Astrocyte of the cerebellum (primary cell): ENCODE results near the gene ACP3.
"Not testable (repeated sequence)": the region's sequence is repeated elsewhere in the genome, so short reads cannot be mapped to it uniquely, and the experiment has no call there.

Experiments used
- DNase-seq: peaks from one replicate; pipeline ENCODE4 v3.0.0-alpha.2; 2011; ENCODE audit warnings: low read depth
- H3K4me3 ChIP-seq: 2 replicates; pipeline ENCODE4 v1.5.1; 2011; ENCODE audit warnings: mild to moderate bottlenecking, low read depth, low read length, moderate library complexity
- CTCF ChIP-seq: IDR thresholded peaks from 2 replicates; pipeline ENCODE4 v1.5.1; 2012; ENCODE audit warnings: low read length, low read depth, moderate library complexity, mild to moderate bottlenecking; ENCODE audit errors: missing control alignments
- in situ Hi-C: cut with HindIII; loops from 2 replicates; pipeline ENCODE4 v1.10.0; 2017; ENCODE audit warnings: low sequenced_read_pairs

Gene ACP3

DNA sequence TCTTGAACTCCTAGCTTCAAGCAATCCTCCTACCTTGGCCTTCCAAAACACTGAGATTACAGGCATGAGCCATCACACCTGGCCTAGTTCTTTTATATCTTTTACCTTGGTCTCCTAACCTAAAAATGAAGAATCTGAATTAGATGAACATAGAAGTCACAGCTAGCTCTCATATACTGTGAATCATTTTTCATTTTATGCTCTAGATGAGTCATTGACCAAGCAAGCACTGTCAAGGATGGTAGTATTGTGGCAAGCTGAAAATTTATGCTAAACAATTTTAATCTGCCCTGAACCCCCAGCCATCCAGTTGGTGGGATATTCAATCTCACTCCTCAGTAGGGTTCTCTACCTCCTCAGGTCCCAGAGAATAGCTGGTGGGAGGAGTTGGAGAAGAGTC is 51.8 kb downstream of the ACP3 start:
- DNase-seq = no peak
- no peak for TF ChIP-seq CTCF
- in situ Hi-C loops = no loop called here
- H3K4me3 ChIP-seq = no peak overlapping the region

DNA sequence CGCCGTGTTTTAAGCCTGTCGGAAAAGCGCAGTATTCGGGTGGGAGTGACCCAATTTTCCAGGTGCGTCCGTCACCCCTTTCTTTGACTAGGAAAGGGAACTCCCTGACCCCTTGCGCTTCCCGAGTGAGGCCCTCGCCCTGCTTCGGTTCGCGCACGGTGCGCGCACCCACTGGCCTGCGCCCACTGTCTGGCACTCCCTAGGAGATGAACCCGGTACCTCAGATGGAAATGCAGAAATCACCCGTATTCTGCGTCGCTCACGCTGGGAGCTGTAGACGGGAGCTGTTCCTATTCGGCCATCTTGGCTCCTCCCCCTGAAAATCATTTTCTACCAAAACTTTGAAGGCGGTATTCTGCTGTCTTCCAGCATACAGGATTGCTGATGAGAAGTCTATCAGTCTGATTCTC is 59.7 kb downstream of the ACP3 start:
- in situ Hi-C loops, H3K4me3 ChIP-seq, DNase-seq: not testable (repeated sequence)

GRCh38 chr3:132378048-132378762 is 61.0 kb downstream of the ACP3 start:
- no peak for DNase-seq
- no peak overlapping the region for H3K4me3 ChIP-seq
- in situ Hi-C loops = no loop called here
- TF ChIP-seq CTCF = no peak

DNA sequence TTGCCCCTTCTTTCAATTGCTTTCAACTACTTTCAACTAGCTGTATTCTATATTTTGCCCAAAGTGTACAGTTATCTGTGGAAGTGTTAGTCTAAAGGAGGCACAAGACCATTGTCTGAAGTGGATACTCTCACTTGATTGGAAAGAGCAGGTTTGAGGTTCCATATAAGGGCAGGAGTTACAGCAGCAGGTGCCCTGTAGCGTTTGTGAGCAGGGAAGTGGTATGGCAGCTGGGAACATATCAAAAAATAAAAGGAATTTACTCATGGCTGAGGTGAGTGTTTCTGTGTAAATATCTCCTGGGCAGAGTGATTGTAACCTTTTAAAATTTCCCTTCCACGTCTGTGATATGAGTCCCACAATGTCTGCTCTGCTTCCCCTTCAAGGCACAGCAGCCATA is 61.6 kb downstream of the ACP3 start:
- no peak for DNase-seq
- in situ Hi-C loops = no loop called here
- no peak for TF ChIP-seq CTCF
- H3K4me3 ChIP-seq = no peak overlapping the region

GRCh38 chr3:132380920-132381319 is 63.7 kb downstream of the ACP3 start:
- in situ Hi-C loops = no loop called here
- DNase-seq = no peak

GRCh38 chr3:132381348-132381944 is 64.2 kb downstream of the ACP3 start:
- no peak for DNase-seq
- no peak for TF ChIP-seq CTCF
- in situ Hi-C loops = no loop called here
- no peak overlapping the region for H3K4me3 ChIP-seq

More at GRCh38 chr3:132380920-132381319, 63.7 kb downstream of the ACP3 start:
- H3K4me3 ChIP-seq = no peak overlapping the region
- TF ChIP-seq CTCF = no peak

DNA sequence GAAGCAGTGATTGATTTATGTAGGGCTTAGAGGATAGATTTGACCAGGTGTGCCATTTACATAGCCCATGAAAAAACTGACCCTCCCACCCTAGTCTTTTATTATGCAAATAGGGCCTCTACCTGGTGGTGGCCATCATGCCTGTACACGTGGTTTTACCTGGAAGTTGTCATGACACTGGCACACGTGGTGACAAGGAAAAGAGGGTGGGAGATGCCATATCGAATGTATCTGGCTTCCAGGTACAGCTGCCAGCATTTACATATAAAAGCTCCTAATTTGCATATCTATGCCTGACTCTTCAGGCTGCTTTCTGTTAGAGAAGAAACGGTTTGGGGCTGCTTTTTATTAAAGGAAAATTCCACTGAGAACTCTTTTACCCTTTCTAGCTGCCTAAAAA is 65.1 kb downstream of the ACP3 start:
- no peak overlapping the region for H3K4me3 ChIP-seq
- in situ Hi-C loops = no loop called here
- DNase-seq = no peak
- TF ChIP-seq CTCF = no peak
